GM19463 (cell line): ENCODE measurements around the gene ARHGAP12.
"Not testable (repeated sequence)": the region's sequence is repeated elsewhere in the genome, so short reads cannot be mapped to it uniquely, and the experiment has no call there.

Experiments used
- ATAC-seq: cut with Tn5 transposase; IDR thresholded peaks from one replicate; pipeline ENCODE4 v1.9.1; 2021; ENCODE audit warnings: mild to moderate bottlenecking, moderate library complexity; ENCODE audit not compliant: unreplicated experiment

ARHGAP12 gene

DNA sequence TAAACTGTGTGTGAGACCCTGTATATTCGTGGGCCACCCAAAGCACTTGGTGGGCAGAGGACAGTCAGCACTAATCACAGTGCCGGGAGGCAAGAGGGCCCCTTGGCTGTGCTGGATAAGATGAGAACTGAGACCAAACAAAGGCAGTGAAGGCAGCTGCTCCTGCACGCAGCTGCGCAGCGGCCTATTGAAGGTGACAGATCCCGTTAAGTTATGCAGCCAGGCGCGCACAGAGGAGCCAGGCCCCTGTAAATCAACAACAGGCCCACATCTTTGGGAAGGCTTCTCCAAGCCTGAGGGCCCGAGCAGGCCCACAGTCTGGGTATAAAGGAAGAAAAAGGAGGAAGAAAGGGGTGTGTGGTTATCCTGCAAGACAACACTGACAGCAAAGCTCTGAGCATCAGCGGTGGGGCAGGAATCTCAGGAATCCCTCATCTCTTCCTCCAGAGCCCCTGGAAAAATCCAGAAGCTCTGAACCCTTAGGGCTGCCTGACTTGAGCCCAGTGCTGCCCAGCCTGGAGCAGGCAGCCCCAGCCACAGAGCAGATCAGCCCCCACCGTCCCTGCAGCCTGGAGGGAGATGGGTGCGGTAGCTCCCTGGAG is 154.2 kb downstream of the ARHGAP12 start:
- ATAC-seq = no peak

DNA sequence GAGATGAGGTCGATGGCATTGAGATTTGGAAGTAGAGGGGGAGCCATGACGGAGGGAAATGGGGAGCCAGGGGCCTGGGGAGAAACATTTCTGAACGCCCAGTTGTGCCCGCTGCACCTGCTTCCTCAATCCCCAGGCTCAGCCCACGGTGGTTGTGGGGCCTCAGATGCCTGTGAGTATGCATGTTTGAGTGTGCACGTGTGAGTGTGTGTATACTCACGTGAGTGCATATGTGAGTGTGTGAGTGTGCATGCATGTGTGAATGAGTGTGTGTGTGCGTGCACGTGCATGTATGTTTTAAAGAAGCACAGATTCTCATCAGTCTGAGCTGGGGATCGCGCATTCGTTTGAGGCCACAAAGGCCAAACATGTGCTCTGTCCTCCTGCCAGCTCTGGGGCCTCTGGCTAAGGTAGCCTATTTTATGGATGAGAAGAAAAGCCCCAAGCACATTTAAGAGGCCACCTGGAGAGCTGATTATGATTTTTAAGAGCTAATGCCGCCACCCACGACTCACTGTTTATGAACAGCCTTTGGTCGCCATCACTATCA is 154.8 kb downstream of the ARHGAP12 start:
- ATAC-seq = no peak

GRCh38 chr10:31771331-31771831 is 157.2 kb downstream of the ARHGAP12 start:
- no peak for ATAC-seq

DNA sequence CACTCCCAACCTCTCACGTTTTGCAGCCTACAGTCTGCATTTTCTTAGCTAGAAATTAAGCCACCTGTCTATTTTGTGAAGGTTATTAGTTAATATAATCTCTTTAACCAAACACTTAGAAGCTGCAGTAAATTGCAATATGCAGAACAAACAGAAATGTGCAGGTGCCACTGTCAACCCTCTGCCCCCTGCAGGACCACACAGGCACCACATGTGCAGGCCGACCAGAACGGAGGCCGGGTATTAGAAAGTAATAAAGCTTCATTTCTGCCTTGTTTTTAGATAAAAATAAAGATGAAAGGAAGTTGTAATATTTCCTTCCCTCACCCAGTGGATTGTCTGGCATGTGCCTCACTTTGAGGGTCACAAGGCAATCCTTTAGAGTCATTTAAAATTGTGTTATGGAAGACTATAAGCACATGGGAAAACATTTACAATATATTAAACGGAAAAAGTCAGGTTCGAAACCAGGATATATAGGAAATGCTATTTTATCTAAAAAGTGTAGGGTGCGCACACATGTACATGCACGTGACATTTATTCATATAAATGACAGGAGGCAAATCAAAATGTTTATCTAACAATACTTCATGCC is 158.2 kb downstream of the ARHGAP12 start:
- peak; percentile 56 for ATAC-seq

DNA sequence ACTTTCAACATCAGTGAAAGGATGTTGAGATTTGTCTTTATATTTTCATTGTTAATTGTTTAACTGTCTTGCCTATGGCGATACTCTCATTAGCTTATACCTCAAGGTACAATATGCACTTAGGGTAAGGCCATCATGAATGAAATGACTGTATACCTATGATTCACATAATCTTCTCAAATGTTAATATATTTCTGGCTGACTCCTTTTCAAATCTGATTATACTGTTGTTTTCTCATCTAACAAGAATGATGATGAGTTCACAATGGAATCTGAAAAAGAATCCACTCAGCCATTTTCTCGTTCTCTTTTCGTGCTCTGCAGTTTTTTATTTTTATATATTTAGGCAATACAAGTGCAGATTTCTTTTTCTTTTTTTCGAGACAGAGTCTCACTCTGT is 159.1 kb downstream of the ARHGAP12 start:
- ATAC-seq = no peak

DNA sequence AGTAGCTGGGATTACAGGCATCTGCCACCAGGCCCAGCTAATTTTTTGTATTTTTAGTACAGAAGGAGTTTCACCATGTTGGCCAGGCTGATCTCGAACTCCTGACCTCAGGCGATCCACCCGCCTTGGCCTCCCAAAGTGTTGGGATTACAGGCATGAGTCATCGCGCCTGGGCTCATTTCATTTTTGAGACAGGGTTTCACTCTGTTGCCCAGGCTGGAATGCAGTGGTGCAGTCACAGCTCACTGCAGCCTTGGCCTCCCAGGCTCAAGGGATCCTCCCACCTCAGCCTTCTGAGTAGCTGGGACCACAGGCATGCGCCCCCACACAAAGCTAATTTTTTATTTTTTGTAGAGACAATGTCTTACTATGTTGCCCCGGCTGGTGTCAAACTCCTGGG is 159.7 kb downstream of the ARHGAP12 start:
- ATAC-seq = not testable (repeated sequence)

- no peak for ATAC-seq
These were observed 160.2 kb downstream of the ARHGAP12 start for GRCh38 chr10:31768467-31768866.

- no peak for ATAC-seq
These were observed 163.1 kb downstream of the ARHGAP12 start for GRCh38 chr10:31765541-31765940.

DNA sequence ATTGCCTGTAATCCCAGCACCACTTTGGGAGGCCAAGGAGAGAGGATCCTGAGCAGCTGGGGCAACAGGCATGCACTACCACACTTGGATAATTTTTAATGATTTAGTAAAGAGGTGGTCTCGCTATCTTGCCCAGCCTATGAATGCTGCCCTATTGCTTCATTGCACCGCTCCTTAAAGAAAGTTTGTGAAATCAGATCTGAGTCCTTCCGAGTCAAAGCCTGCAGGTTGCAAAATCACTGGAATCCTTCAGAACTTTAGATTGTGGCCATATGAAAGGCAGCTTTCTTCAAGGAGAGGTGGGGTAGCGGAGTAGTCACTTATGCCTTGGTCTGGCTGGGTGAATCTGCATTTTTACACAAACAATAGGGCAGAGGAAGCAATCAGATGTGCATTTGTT is 166.3 kb downstream of the ARHGAP12 start:
- no peak for ATAC-seq

DNA sequence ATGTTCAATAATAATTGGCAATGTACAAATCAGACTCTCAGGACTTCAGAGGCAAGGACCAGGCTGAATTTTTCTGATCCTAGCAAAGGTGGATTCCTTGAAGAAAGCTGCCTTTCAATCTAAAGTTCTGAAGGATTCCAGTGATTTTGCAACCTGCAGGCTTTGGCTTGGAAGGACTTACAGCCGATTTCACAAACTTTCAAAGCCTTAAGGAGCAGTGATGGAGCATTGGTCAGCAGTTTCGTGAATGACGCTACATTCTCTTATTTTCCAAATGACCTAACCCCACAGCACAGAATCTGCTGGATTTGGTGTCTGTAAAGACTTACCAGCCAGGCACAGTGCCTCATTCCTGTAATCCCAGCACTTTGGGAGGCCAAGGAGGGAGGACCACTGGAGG is 167.5 kb downstream of the ARHGAP12 start:
- no peak for ATAC-seq

DNA sequence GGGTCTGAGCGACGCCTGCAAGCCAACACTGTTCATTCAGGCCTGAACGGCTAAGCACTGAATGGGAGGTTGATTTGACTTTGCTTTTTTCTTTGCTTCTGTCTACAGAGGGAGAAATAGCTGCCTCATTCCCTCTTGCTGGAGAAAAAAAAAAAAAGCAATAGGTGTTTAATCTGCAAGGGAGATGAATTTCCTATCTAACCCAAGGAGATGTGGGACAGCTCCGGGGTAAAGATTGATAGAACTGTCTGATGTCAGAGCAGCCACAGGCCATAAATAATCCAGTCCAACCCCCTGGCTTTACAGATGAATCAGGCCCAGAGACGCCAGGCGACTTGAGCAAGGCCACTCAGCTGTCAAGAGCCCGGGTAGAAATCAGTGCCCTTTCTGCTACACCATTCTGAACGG is 168.0 kb downstream of the ARHGAP12 start:
- no peak for ATAC-seq

- peak; percentile 93 for ATAC-seq
These were observed 168.6 kb downstream of the ARHGAP12 start for GRCh38 chr10:31759799-31760626.

DNA sequence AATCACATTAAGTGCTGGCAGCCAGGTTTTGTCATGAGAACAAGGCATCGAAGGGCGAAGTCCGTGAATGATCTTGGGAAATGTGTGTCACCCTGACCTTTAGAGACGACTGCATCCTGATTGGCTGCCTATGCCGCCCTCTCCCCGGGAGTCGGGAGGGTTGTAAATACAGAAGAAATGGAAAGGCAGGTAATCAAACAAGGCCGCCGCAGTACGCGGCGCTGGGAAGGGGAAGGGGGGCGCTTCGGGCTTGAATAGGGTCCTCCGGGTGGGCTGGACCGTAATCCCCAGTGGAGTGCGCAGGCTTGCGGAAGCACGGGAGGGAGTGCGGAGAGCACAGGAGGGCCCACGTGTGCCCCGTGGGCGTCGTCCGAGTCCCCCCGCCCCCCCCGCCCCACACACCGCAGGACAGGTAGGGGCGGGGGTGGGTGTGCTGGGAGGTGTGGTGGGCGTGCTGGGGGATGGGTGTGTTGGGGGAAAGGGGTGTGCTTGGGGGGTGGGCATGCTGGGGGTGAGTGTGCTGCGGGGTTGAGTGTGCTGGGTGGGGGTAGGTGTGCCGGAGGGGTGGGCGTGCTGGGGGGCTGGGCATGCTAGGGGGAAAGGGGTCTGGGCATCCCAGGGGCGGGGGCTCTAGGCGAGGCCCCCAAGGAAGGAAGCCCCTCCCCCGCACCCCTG is 169.4 kb downstream of the ARHGAP12 start:
- ATAC-seq = no peak

GRCh38 chr10:31758495-31758894 is 170.1 kb downstream of the ARHGAP12 start:
- ATAC-seq = no peak

GRCh38 chr10:31757831-31758230 is 170.8 kb downstream of the ARHGAP12 start:
- no peak for ATAC-seq

DNA sequence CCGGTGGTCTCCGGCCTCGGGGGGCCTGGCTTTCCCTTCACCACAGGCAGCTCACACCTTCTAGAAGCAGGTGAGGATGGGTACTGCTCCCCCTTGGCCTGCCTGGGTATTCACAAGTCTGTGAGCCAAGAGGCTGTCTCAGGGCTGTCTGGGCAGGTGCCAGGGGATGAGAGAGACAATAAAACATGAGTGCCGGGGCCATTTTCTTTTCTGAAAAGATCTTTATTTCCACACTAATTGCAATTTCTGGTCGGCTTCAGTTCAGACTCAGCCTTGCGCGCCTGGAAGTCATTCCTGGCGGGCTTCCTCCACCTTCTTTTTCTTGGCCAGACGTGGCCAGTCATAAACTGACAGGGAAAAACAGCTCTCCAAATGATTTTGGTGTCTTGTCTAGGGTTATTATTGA is 171.2 kb downstream of the ARHGAP12 start:
- no peak for ATAC-seq

- no peak for ATAC-seq
These were observed 171.9 kb downstream of the ARHGAP12 start for GRCh38 chr10:31756729-31757110.

- no peak for ATAC-seq
These were observed 172.4 kb downstream of the ARHGAP12 start for GRCh38 chr10:31756101-31756728.
